HCT116 (cell line): ENCODE measurements around the gene IRF2BP2. TPM values are rescaled to one million over a fixed set of nuclear protein-coding genes. Genes with fewer than 3 reads are reported as not detected.

Experiments
- ATAC-seq: fragments of 200-7000 bp; cut with Tn5 transposase; 2 replicates; pipeline ENCODE4 v1.9.1; 2020; ENCODE audit warnings: mild to moderate bottlenecking, moderate library complexity
- BruUV-seq: library from RNA; stranded (reverse); fragments of 400-500 nt; replicated peaks from 2 replicates; lab custom pipeline; 2021; lab: Mats Ljungman, UMichigan
- CTCF ChIA-PET: fragments of 300-600 bp; sonication (Branson Sonifier 250); formaldehyde crosslinking; loops from one replicate; lab custom pipeline; 2021; ENCODE audit warnings: antibody characterized with exemption; lab: Charles Lee
- POLR2A ChIA-PET: fragments of 300-600, 350-600 bp; sonication (Branson Sonifier 250); formaldehyde crosslinking; loops from one replicate; lab custom pipeline; 2021; ENCODE audit warnings: antibody characterized with exemption; lab: Charles Lee
- RAD21 ChIA-PET, 2 experiments: fragments of 300-600 bp; sonication (Branson Sonifier 250); formaldehyde crosslinking; loops; one replicate each; lab custom pipeline; 2023; ENCODE audit warnings: low total read pairs in 2 of 2; ENCODE audit not compliant: uncharacterized antibody in 2 of 2, unreplicated experiment in 2 of 2, low non-redundant PET in 1 of 2; lab: Charles Lee
- DNase-seq: peaks from one replicate; pipeline ENCODE4 v3.0.0-alpha.2; 2010; ENCODE audit warnings: low read depth, low spot score
- H2AFZ ChIP-seq: fragments of 200-600 bp; shearing (Covaris generic), sonication (generic); 2 replicates; pipeline ENCODE4 v1.6.1; 2017; ENCODE audit warnings: low read depth, mixed run types, mixed read lengths, antibody characterized with exemption, low read length; ENCODE audit not compliant: poor library complexity, severe bottlenecking
- H3K27ac ChIP-seq: 2 replicates; pipeline ENCODE4 v1.5.1; 2012; ENCODE audit warnings: low read depth, low read length
- H3K27me3 ChIP-seq: fragments of 200-600 bp; sonication (generic); 2 replicates; pipeline ENCODE4 v1.6.1; 2016; ENCODE audit warnings: mixed run types, low read length, mixed read lengths; ENCODE audit not compliant: insufficient read depth
- H3K36me3 ChIP-seq, 2 experiments: fragments of 200-500 bp in 1 of 2; fragments of 200-600 bp in 1 of 2; sonication (Bioruptor generic) in 1 of 2; sonication (generic) in 1 of 2; 2 replicates each; pipeline versions ENCODE4 v1.5.1 to v1.6.1; 2014 to 2016; ENCODE audit warnings: low read length in 2 of 2, inconsistent platforms in 1 of 2, mixed read lengths in 1 of 2, mixed run types in 1 of 2; ENCODE audit not compliant: insufficient read depth in 2 of 2, control insufficient read depth in 1 of 2
- H3K4me1 ChIP-seq, 2 experiments: fragments of 200-600 bp in 1 of 2; sonication (generic) in 1 of 2; 2 replicates each; pipeline versions ENCODE4 v1.5.1 to v1.6.1; 2012 to 2017; ENCODE audit warnings: low read length in 2 of 2, inconsistent platforms in 1 of 2, mild to moderate bottlenecking in 1 of 2, mixed read lengths in 1 of 2, mixed run types in 1 of 2, moderate library complexity in 1 of 2; ENCODE audit not compliant: insufficient read depth in 2 of 2, control insufficient read depth in 1 of 2
- H3K4me2 ChIP-seq: fragments of 200-600 bp; sonication (generic); 2 replicates; pipeline ENCODE4 v1.6.1; 2017; ENCODE audit warnings: mixed run types, low read length, mixed read lengths
- H3K4me3 ChIP-seq, 2 experiments: fragments of 200-600 bp in 1 of 2; sonication (generic) in 1 of 2; replicated peaks in 1 of 2; 2 replicates each; pipeline ENCODE4 v1.5.1; 2011 to 2016; ENCODE audit warnings: low read length in 2 of 2, control low read depth in 1 of 2, low read depth in 1 of 2, mild to moderate bottlenecking in 1 of 2, mixed read lengths in 1 of 2, mixed run types in 1 of 2
- H3K79me2 ChIP-seq: fragments of 200-600 bp; sonication (generic); 2 replicates; pipeline ENCODE4 v1.6.1; 2017; ENCODE audit warnings: mild to moderate bottlenecking, mixed run types, low read length, moderate library complexity, mixed read lengths; ENCODE audit not compliant: insufficient read depth
- H3K9ac ChIP-seq: fragments of 200-600 bp; sonication (generic); 2 replicates; pipeline ENCODE4 v1.6.1; 2016; ENCODE audit warnings: low read length, mixed read lengths
- H3K9me2 ChIP-seq: fragments of 200-600 bp; sonication (generic), shearing (Covaris generic); 2 replicates; pipeline ENCODE4 v1.6.1; 2017; ENCODE audit warnings: mixed run types, mild to moderate bottlenecking, moderate library complexity; ENCODE audit not compliant: insufficient read depth
- H3K9me3 ChIP-seq, 2 experiments: fragments of 200-500 bp in 1 of 2; fragments of 200-600 bp in 1 of 2; sonication (Bioruptor generic) in 1 of 2; sonication (generic) in 1 of 2; 2 replicates each; pipeline ENCODE4 v1.6.1; 2014 to 2017; ENCODE audit warnings: low read length in 2 of 2, mixed read lengths in 2 of 2, inconsistent platforms in 1 of 2, low read depth in 1 of 2, mild to moderate bottlenecking in 1 of 2, mixed run types in 1 of 2, moderate library complexity in 1 of 2; ENCODE audit not compliant: control insufficient read depth in 1 of 2, insufficient read depth in 1 of 2
- H4K20me1 ChIP-seq: fragments of 200-600 bp; sonication (generic), shearing (Covaris generic); 2 replicates; pipeline ENCODE4 v1.6.1; 2017; ENCODE audit warnings: mixed run types, mild to moderate bottlenecking, moderate library complexity; ENCODE audit not compliant: insufficient read depth
- CEBPB ChIP-seq: IDR thresholded peaks from 2 replicates; pipeline ENCODE4 v1.6.1; 2012; ENCODE audit warnings: low read depth
- EGR1 ChIP-seq: IDR thresholded peaks from 2 replicates; pipeline ENCODE4 v1.6.1; 2012; ENCODE audit warnings: low read depth
- ELF1 ChIP-seq: IDR thresholded peaks from 2 replicates; pipeline ENCODE4 v1.6.1; 2012; ENCODE audit warnings: low read depth, borderline replicate concordance
- EZH2 ChIP-seq: fragments of 200-600 bp; sonication (generic); IDR thresholded peaks from 2 replicates; pipeline ENCODE4 v1.6.1; 2017; ENCODE audit warnings: antibody characterized with exemption, mixed run types
- FOSL1 ChIP-seq: IDR thresholded peaks from 2 replicates; pipeline ENCODE4 v1.6.1; 2012; ENCODE audit warnings: low read depth
- POLR2A ChIP-seq: IDR thresholded peaks from 2 replicates; pipeline ENCODE4 v1.7.0; 2011; ENCODE audit warnings: borderline replicate concordance; ENCODE audit not compliant: insufficient read depth, insufficient read length; ENCODE audit errors: extremely low read depth
- POLR2AphosphoS5 ChIP-seq: IDR thresholded peaks from 2 replicates; pipeline ENCODE4 v1.6.1; 2011; ENCODE audit warnings: mild to moderate bottlenecking, low read depth, low read length, moderate library complexity
- RAD21 ChIP-seq: IDR thresholded peaks from 2 replicates; pipeline ENCODE4 v1.6.1; 2012; ENCODE audit warnings: low read depth, mild to moderate bottlenecking
- SIN3A ChIP-seq: IDR thresholded peaks from 2 replicates; pipeline ENCODE4 v1.6.1; 2012; ENCODE audit warnings: low read depth
- SP1 ChIP-seq: IDR thresholded peaks from 2 replicates; pipeline ENCODE4 v1.6.1; 2012; ENCODE audit warnings: low read depth
- SRF ChIP-seq: IDR thresholded peaks from 2 replicates; pipeline ENCODE4 v1.6.1; 2012; ENCODE audit warnings: low read depth
- TCF7L2 ChIP-seq: IDR thresholded peaks from 2 replicates; pipeline ENCODE4 v1.7.0; 2011; ENCODE audit warnings: borderline replicate concordance, inconsistent platforms; ENCODE audit not compliant: insufficient read depth, insufficient read length; ENCODE audit errors: extremely low read depth
- YY1 ChIP-seq: IDR thresholded peaks from 2 replicates; pipeline ENCODE4 v1.6.1; 2011; ENCODE audit warnings: low read length, low read depth, moderate library complexity, mild to moderate bottlenecking; ENCODE audit not compliant: insufficient replicate concordance; ENCODE audit errors: extremely low read depth
- ZNF274 ChIP-seq: fragments of 200-500 bp; sonication (Bioruptor generic); IDR thresholded peaks from 2 replicates; pipeline ENCODE4 v1.6.1; 2014; ENCODE audit warnings: mild to moderate bottlenecking, low read depth, low read length, inconsistent platforms
- intact Hi-C: fragments of 100-400 bp; cut with micrococcal nuclease; formaldehyde crosslinking; loops from 2 replicates; pipeline ENCODE4 v1.10.0; 2022
- total RNA-seq: library from RNA; stranded (reverse); gene quantifications from one replicate; pipeline ENCODE4 v1.2.1, GENCODE V29; 2021; ENCODE audit not compliant: unreplicated experiment
- TF ChIP-seq, protein P1 (sequence below): IDR thresholded peaks from 2 replicates; pipeline ENCODE4 v1.6.1; 2012
- TF ChIP-seq, protein P2 (sequence below), 3 experiments: fragments of 200-600 bp in 1 of 3; sonication (generic) in 1 of 3; IDR thresholded peaks in 2 of 3; conservative IDR thresholded peaks in 1 of 3; 2 replicates each; pipeline ENCODE4 v1.5.1; 2012 to 2017; ENCODE audit warnings: low read depth in 2 of 3, low read length in 2 of 3, antibody characterized with exemption in 1 of 3, borderline replicate concordance in 1 of 3, control low read depth in 1 of 3, mild to moderate bottlenecking in 1 of 3, mixed read lengths in 1 of 3, mixed run types in 1 of 3, moderate library complexity in 1 of 3; ENCODE audit not compliant: insufficient read depth in 1 of 3
- TF ChIP-seq, protein P3 (sequence below): IDR thresholded peaks from 2 replicates; pipeline ENCODE4 v1.6.1; 2011; ENCODE audit warnings: mild to moderate bottlenecking, low read length, moderate library complexity; ENCODE audit not compliant: insufficient replicate concordance; ENCODE audit errors: extremely low read depth

The IRF2BP2 gene
- total RNA-seq, 1 experiment from 2014 or later, result 61.3 TPM

DNA sequence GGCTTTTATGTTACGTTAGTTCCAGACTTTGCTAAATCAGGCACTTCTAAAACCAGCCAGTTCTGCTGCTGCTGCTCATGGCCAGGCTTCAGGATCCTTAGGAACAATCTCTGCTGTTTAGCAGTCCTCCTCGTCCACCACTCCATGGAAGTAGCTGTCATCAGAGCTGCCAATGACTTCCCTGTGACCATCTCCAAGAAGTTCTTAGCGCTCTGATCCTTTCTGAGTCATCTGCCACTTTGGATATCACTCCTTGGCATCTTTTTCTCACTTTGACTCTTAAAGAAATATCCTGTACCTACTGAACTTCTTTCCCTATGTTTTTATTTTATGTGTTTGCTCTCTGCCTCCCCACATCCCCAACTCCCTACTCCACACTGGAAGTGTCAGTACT is 14.7 kb upstream of the IRF2BP2 start (continued):
- TF ChIP-seq, protein P1, sequence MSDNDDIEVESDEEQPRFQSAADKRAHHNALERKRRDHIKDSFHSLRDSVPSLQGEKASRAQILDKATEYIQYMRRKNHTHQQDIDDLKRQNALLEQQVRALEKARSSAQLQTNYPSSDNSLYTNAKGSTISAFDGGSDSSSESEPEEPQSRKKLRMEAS, result no peak
- TF ChIP-seq EZH2 (no peak), RAD21 (no peak)

DNA sequence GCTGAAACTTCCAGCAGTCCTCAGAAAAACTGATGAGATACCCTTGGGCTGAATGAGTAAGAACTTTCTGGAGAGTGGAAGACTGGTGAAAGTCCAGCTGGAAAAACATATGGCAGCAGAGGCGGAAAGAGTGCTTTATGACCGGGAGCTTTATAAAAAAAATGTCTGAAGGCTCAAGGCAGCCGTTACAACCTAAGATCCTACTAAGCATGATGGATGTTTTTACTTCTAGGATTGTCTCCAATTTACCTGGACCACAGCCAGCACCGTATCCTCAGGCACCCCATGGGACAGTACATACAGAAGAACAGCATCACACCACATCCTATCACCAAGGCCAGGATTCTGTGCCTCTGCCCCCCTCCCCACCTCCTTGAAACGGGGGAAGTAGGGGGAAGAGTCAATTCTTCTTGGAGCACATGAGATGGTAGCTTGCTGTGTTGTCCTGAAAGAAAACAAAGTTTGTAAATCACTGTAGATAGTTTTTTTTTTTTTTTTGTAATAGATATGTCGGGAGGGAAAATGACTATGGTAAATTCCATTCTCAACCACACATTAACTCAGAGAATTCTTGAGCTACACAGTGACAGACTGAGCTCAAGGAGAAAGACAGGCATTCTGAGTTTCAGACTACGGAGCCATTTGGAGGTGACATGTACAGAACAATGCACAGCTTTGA is 11.8 kb upstream of the IRF2BP2 start:
- Histone ChIP-seq H2AFZ (no peak overlapping the region), H3K9me2 (no peaks in the 10 kb centered on the region), H3K9ac (no peak overlapping the region), H3K4me1 (peaks cover 10 to 19% of the 10 kb centered on the region in 2 experiments), H3K27ac (no peak overlapping the region), H3K4me2 (no peak overlapping the region), H4K20me1 (no peaks in the 10 kb centered on the region), H3K79me2 (no peaks in the 10 kb centered on the region), H3K9me3 (no peaks in the 10 kb centered on the region), H3K27me3 (no peaks in the 10 kb centered on the region), H3K36me3 (no peaks in the 10 kb centered on the region), H3K4me3 (no peak overlapping the region)
- DNase-seq (no peak), ATAC-seq (no peak)
- CTCF ChIA-PET, result no interaction called here
- intact Hi-C loops, result no loop called here
- RAD21 ChIA-PET, result no interaction called here
- no peak for TF ChIP-seq ZNF274
- TF ChIP-seq POLR2AphosphoS5, result no peak
- TF ChIP-seq POLR2A, result no peak
- no peak for TF ChIP-seq SIN3A
- TF ChIP-seq EGR1, result no peak
- TF ChIP-seq TCF7L2, result no peak
- TF ChIP-seq FOSL1, result no peak
- TF ChIP-seq SRF, result no peak
- TF ChIP-seq, protein P2, sequence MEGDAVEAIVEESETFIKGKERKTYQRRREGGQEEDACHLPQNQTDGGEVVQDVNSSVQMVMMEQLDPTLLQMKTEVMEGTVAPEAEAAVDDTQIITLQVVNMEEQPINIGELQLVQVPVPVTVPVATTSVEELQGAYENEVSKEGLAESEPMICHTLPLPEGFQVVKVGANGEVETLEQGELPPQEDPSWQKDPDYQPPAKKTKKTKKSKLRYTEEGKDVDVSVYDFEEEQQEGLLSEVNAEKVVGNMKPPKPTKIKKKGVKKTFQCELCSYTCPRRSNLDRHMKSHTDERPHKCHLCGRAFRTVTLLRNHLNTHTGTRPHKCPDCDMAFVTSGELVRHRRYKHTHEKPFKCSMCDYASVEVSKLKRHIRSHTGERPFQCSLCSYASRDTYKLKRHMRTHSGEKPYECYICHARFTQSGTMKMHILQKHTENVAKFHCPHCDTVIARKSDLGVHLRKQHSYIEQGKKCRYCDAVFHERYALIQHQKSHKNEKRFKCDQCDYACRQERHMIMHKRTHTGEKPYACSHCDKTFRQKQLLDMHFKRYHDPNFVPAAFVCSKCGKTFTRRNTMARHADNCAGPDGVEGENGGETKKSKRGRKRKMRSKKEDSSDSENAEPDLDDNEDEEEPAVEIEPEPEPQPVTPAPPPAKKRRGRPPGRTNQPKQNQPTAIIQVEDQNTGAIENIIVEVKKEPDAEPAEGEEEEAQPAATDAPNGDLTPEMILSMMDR (IDR thresholded peaks at IDR 0.05 in 2 of 3, conservative IDR thresholded peaks at IDR 0.05 in 1 of 3; ENCODE audit: borderline replicate concordance in 1 of 3, insufficient read depth in 1 of 3, low read depth in 2 of 3, low read length in 2 of 3), result no peak
- TF ChIP-seq EZH2, result no peak
- TF ChIP-seq ELF1, result no peak
- no peak for TF ChIP-seq CEBPB
- TF ChIP-seq, protein P3, sequence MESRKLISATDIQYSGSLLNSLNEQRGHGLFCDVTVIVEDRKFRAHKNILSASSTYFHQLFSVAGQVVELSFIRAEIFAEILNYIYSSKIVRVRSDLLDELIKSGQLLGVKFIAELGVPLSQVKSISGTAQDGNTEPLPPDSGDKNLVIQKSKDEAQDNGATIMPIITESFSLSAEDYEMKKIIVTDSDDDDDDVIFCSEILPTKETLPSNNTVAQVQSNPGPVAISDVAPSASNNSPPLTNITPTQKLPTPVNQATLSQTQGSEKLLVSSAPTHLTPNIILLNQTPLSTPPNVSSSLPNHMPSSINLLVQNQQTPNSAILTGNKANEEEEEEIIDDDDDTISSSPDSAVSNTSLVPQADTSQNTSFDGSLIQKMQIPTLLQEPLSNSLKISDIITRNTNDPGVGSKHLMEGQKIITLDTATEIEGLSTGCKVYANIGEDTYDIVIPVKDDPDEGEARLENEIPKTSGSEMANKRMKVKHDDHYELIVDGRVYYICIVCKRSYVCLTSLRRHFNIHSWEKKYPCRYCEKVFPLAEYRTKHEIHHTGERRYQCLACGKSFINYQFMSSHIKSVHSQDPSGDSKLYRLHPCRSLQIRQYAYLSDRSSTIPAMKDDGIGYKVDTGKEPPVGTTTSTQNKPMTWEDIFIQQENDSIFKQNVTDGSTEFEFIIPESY, result no peak
- TF ChIP-seq YY1, result no peak
- TF ChIP-seq, protein P1, result no peak
- TF ChIP-seq SP1, result no peak
- BruUV-seq, result no TSS peak
- POLR2A ChIA-PET, result interaction anchor here (1.0 to 1.7 kb wide), 2 partner anchors 9 to 10 kb away, joined by 3 to 6 read pairs; no protein-coding TSS in a partner anchor
